ENCODE data around the gene TMEM179.
A peak's percentile ranks its signal among the peaks of the same experiment; 100 is the strongest.
"Not testable (repeated sequence)": the region's sequence is repeated elsewhere in the genome, so short reads cannot be mapped to it uniquely, and the experiment has no call there.

The TMEM179 gene

DNA sequence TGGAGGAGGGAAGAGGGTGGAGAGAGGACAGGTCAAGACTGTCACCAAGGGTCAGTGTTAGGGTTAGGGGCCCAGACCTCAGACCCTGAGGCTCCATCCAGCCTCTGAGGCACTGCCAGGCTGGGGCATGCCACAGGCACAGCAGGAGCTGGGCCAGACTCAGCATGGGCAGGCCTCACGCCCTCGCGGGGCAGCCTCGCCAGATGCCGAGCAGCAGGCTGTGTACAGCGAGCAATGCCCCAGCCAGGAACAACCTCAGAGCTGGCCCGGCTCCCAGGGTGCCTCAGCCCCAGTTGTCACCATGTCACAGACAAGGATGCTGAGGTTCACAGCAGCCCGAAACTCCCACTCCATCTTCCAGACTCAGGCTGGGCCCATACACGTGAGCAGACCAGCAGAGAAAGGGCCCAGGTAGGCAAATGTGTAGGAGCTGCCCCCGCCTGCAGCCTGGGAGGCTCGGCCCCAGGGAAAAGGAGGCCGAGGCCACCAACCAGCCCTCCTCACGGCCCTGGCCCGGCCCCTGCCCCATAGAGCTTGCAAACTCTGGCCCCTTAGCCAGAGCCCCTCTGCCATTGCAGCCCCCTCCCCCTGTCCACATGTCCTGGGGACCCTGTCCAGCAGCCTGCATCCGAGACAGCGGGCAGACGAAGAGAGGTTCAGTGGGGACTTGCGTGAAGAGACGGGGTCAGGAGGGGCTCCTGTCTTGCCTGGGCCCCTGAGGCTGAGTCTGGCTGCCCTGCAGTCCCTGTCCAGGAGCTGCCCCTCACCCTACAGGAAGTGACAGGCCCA is 17.5 kb downstream of the TMEM179 start:
- DNase-seq (ENCODE audit: low spot score): no peak

GRCh38 chr14:104585966-104586697 is 18.4 kb downstream of the TMEM179 start:
- DNase-seq (ENCODE audit: low spot score): no peak

DNA sequence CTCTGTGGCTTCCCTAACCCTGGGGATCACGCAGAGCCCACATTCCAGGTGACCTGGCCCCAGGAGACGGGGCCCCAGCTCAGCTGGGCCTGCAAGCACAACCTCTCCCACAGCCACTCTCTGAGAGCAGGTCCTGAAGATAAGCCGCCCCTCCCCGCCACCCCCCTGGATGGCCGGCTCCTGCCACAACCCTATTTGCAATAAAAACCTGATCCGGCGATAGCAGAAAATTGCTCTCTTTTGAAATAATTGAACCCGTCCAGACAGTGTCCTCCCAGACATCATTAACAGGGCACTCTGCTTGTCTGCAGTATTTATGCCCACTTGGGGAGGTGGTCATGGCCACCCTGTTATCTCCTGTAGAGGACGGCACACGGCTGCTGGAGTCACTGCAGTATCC is 20.0 kb downstream of the TMEM179 start:
- no peak for DNase-seq (ENCODE audit: low spot score)

DNA sequence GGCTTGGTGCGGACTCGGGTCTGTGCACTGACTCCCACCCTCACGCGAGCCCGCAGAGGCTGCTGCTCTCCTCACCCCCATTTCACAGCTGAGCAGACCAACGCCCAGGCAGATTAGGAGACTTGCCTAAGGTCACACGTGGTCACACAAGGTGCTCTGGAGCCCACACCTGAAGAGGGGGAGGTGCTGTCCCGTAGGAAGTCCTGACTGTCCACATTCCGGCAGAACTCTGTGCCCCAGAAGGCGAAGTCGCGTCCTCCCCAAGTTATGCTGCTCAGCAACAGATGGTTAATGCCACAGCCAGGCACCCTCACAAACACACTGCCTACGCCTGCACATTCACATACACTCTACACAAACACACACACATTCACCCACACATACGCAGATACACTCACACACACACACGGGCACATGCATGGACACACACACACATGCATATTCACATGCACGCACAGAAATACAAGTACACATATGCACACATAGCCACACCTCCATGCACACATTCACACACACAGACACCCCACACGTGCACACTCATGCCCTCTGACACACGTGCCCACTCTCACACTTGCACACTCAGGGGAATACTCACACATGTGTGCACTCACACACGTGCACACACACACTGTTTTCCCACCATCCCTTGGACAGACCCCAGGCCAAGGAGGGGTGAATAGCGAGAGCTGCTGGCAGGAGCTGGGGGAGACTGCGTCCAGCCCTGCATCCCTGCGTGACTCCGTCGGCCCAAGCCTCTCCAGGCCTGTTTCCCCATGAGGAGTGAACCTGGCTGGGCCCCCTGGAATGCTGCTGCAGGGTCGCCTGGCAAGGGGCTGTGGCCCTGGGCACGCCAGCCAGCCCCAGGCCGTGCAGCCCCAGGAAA is 20.9 kb downstream of the TMEM179 start:
- no peak for DNase-seq (ENCODE audit: low spot score)

- no peak for DNase-seq (ENCODE audit: low spot score)
These were observed 21.9 kb downstream of the TMEM179 start for GRCh38 chr14:104582662-104583061.

DNA sequence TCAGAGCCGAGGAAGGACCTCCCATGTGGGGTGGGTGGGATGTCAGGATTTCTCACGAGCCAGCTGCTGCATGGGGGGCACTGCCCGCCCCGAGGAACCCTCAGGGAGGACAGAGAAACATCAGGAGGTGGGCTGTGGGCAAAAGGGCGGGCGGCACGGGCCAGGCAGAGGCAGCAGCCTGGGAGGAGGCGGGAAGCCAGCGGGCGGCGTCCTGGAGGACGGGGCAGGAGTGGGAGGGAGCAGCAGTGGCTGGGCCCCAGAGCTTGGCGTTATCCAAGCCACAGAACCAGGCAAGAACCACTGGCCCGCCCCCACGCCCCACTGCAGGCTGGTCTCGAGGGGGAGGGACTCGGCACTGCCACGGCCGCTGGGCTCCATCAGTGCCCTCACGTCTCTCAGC is 22.6 kb downstream of the TMEM179 start:
- no peak for DNase-seq (ENCODE audit: low spot score)

DNA sequence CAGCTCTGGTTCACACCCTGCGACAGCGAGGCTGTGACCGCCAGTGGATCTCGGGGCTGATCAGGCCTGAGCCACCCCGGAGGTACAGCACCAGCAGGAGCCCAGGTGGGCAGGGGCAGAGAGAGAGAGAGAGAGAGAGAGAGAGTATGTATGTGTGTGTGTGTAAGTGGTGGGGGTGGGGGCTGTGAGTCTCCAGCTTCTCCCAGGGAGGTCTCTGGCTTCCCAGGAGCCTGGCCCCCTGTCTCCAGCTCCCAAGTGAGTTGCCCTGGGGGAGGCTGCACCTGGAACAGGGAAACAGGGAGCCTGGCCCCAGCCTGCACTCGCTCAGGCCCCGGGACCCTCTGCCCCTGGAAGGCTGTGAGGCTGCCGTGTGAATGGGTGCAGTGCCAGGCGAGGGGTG is 23.1 kb downstream of the TMEM179 start:
- no peak for DNase-seq (ENCODE audit: low spot score)

- no peak for DNase-seq (ENCODE audit: low spot score)
These were observed 23.6 kb downstream of the TMEM179 start for GRCh38 chr14:104580961-104581360.

- not testable (repeated sequence) for DNase-seq (ENCODE audit: low spot score)
These were observed 24.6 kb downstream of the TMEM179 start for GRCh38 chr14:104579939-104580338.

- DNase-seq (ENCODE audit: low spot score): peak; percentile 66
These were observed 25.1 kb downstream of the TMEM179 start, which contains the start of gene C14orf180 for GRCh38 chr14:104579507-104579906. C14orf180 (plus strand) TSS chr14:104579764; CDS start chr14:104586431, 6,667 bp downstream.

- no peak for DNase-seq (ENCODE audit: low spot score)
These were observed 26.3 kb downstream of the TMEM179 start for GRCh38 chr14:104578321-104578720.

- no peak for DNase-seq (ENCODE audit: low spot score)
These were observed 26.7 kb downstream of the TMEM179 start for GRCh38 chr14:104577847-104578301.

DNA sequence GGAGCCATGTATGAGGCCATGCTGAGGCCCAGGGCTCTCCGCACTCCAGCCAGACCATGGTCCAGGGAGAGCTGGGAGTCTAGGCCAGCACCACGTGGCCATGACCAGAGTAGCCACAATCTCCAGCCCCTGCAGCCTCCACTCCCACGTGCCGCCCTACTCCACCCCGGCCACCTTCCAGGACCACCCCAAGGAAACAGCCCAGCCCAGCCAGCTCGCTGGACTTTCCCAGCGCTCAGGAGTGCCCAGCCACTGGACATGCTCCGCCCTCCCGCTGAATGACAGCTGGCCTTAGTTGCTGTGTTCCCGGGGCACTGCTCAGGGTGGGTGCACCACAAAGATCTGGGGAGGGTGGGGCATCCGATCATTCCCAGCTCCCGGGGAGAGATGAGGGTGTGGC is 27.1 kb downstream of the TMEM179 start:
- DNase-seq (ENCODE audit: low spot score): no peak

- no peak for DNase-seq (ENCODE audit: low spot score)
These were observed 27.6 kb downstream of the TMEM179 start for GRCh38 chr14:104576970-104577332.

GRCh38 chr14:104576232-104576969 is 28.2 kb downstream of the TMEM179 start:
- DNase-seq (ENCODE audit: low spot score): no peak

DNA sequence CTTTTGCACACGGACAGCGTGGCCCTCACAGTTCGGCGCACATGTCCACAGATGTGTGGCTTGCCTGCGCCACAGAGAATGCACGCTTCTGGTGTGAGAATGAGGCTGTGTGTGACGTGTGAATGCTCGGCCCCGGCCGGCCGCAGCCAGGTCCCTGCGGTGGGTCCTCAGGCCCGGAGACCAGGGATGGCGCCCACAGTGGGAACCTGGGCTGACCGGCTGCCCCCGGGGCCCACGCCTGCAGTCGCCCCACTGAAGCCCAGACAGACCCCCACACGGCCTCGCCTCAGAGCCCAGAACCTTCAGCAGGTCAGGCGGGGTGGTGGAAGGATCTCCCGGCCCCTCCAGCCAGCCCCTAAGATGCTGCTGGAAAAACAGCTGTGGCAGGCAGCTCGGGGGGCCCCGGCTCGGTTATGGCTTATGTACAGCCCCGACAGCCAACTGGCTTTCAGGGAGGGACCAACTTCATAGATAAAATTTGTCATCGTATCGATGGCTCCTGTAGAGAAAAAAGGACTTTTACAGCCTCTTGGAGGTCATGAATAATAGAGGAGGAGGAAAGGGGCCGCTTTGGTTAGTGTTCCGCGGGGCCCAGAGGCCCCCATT is 29.5 kb downstream of the TMEM179 start:
- DNase-seq (ENCODE audit: low spot score): no peak

GRCh38 chr14:104574536-104574935 is 30.0 kb downstream of the TMEM179 start:
- DNase-seq (ENCODE audit: low spot score): no peak

DNA sequence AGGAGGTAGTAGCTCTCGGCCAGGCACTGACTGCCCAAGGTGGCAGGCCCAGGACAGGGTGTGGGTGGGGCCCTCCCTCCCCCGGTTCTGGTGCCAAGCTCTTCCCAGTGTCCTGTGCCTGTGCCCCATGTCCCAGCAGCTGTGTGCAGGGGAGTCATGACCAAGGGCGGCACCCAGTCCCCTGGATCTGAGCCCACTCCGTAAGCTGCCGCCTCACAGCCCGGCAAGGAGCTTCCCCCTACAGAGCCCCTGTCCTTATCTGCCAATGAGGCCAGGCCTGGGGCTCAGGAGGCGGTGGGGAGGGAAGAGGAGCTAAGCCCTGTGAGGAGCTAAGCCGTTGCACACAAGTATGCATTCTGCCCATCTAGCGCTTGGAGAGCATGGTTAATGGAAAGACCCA is 30.6 kb downstream of the TMEM179 start:
- DNase-seq (ENCODE audit: low spot score): no peak

DNA sequence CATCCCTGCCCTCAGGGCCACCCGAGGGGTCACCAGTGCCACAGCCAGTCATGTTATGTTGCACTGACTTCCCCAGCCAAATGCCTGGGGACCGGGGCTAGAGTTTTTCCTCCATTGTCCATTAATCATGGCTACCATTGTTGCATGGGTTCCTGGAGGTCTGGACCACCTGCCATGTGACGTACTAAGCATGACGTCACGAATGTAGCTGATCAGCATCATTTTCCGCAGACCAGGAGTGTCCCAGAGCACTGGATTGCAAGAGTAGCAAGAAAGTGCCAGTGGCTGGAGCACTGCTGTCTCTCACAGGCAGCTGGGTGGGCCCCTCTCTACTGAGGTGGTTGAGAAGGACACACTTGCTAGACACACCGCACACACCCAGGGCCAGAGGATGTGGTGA is 31.9 kb downstream of the TMEM179 start:
- no peak for DNase-seq (ENCODE audit: low spot score)

GRCh38 chr14:104572024-104572626 is 32.4 kb downstream of the TMEM179 start:
- no peak for DNase-seq (ENCODE audit: low spot score)

DNA sequence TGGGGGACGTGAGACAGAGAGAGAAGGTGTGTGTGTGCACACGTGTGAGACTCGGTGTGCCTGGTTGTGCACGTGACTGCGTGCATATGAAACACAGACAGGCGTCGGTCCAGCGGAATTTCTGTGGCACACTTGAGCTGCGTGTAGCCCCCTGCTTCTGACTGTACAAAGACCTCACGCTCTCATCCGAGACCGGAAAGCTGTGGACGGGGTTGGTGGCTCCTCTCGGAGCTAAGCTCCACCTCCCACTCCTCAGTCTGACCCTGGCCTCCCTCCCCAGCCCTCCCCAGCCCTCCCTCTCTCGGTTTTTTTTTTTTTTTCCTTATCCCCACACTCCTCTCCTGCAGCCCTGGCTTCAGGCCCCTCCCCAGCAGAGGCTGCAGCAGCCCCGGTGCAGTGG is 33.3 kb downstream of the TMEM179 start:
- no peak for DNase-seq (ENCODE audit: low spot score)
